ENCODE results near the gene WDR37.

Gene WDR37

GRCh38 chr10:1104971-1105370 lies 48.8 kb downstream of the WDR37 start:
- no peak overlapping the region for H3K9ac ChIP-seq (ENCODE audit: insufficient read length, low read depth)
- no peaks in the 10 kb centered on the region for H3K4me1 ChIP-seq (ENCODE audit: insufficient read depth, insufficient read length)
- TF ChIP-seq SUZ12 (IDR thresholded peaks at IDR 0.05; ENCODE audit: extremely low read depth, insufficient read depth, insufficient read length) (no peak), ZNF274 (IDR thresholded peaks at IDR 0.05; ENCODE audit: low read depth, low read length) (no peak), YY1 (IDR thresholded peaks at IDR 0.05; ENCODE audit: insufficient read depth, insufficient read length) (no peak)
- H3K36me3 ChIP-seq (ENCODE audit: insufficient read depth, insufficient read length, low read length): peaks cover 62% of the 10 kb centered on the region
- DNase-seq (ENCODE audit: low read depth, low spot score): no peak
- no peaks in the 10 kb centered on the region for H3K27me3 ChIP-seq (ENCODE audit: insufficient read depth, insufficient read length)
- no peaks in the 10 kb centered on the region for H3K9me3 ChIP-seq (ENCODE audit: insufficient read depth, low read length)
- no peak overlapping the region for H3K4me3 ChIP-seq (ENCODE audit: insufficient read length, low read depth)

GRCh38 chr10:1107004-1107403 lies 50.8 kb downstream of the WDR37 start:
- TF ChIP-seq ZNF274 (IDR thresholded peaks at IDR 0.05; ENCODE audit: low read depth, low read length) (no peak), SUZ12 (IDR thresholded peaks at IDR 0.05; ENCODE audit: extremely low read depth, insufficient read depth, insufficient read length) (no peak), YY1 (IDR thresholded peaks at IDR 0.05; ENCODE audit: insufficient read depth, insufficient read length) (no peak)
- Histone ChIP-seq H3K36me3 (ENCODE audit: insufficient read depth, insufficient read length, low read length) (peaks cover 55% of the 10 kb centered on the region), H3K27me3 (ENCODE audit: insufficient read depth, insufficient read length) (no peaks in the 10 kb centered on the region), H3K9me3 (ENCODE audit: insufficient read depth, low read length) (no peaks in the 10 kb centered on the region), H3K9ac (ENCODE audit: insufficient read length, low read depth) (no peak overlapping the region), H3K4me1 (ENCODE audit: insufficient read depth, insufficient read length) (no peaks in the 10 kb centered on the region), H3K4me3 (ENCODE audit: insufficient read length, low read depth) (no peak overlapping the region)
- DNase-seq (ENCODE audit: low read depth, low spot score): no peak

- Histone ChIP-seq H3K27me3 (ENCODE audit: insufficient read depth, insufficient read length) (no peaks in the 10 kb centered on the region), H3K4me1 (ENCODE audit: insufficient read depth, insufficient read length) (no peaks in the 10 kb centered on the region), H3K36me3 (ENCODE audit: insufficient read depth, insufficient read length, low read length) (peaks cover 49% of the 10 kb centered on the region)
Measured at GRCh38 chr10:1107679-1108078, 51.5 kb downstream of the WDR37 start.

GRCh38 chr10:1109795-1110673 lies 53.8 kb downstream of the WDR37 start:
- DNase-seq (ENCODE audit: low read depth, low spot score): peak; percentile 46
- peaks cover 49% of the 10 kb centered on the region for H3K36me3 ChIP-seq (ENCODE audit: insufficient read depth, insufficient read length, low read length)
- H3K4me3 ChIP-seq (ENCODE audit: insufficient read length, low read depth): no peak overlapping the region
- H3K4me1 ChIP-seq (ENCODE audit: insufficient read depth, insufficient read length): no peaks in the 10 kb centered on the region
- H3K9ac ChIP-seq (ENCODE audit: insufficient read length, low read depth): no peak overlapping the region
- TF ChIP-seq SUZ12 (IDR thresholded peaks at IDR 0.05; ENCODE audit: extremely low read depth, insufficient read depth, insufficient read length): no peak
- no peak for TF ChIP-seq YY1 (IDR thresholded peaks at IDR 0.05; ENCODE audit: insufficient read depth, insufficient read length)
- no peak for TF ChIP-seq ZNF274 (IDR thresholded peaks at IDR 0.05; ENCODE audit: low read depth, low read length)
- H3K9me3 ChIP-seq (ENCODE audit: insufficient read depth, low read length): no peaks in the 10 kb centered on the region
- no peaks in the 10 kb centered on the region for H3K27me3 ChIP-seq (ENCODE audit: insufficient read depth, insufficient read length)

More at GRCh38 chr10:1107679-1108078, 51.5 kb downstream of the WDR37 start:
- Histone ChIP-seq H3K9me3 (ENCODE audit: insufficient read depth, low read length) (no peaks in the 10 kb centered on the region), H3K4me3 (ENCODE audit: insufficient read length, low read depth) (no peak overlapping the region), H3K9ac (ENCODE audit: insufficient read length, low read depth) (no peak overlapping the region)
- no peak for DNase-seq (ENCODE audit: low read depth, low spot score)
- TF ChIP-seq SUZ12 (IDR thresholded peaks at IDR 0.05; ENCODE audit: extremely low read depth, insufficient read depth, insufficient read length) (no peak), ZNF274 (IDR thresholded peaks at IDR 0.05; ENCODE audit: low read depth, low read length) (no peak), YY1 (IDR thresholded peaks at IDR 0.05; ENCODE audit: insufficient read depth, insufficient read length) (no peak)

- Histone ChIP-seq H3K4me3 (ENCODE audit: insufficient read length, low read depth) (no peak overlapping the region), H3K9me3 (ENCODE audit: insufficient read depth, low read length) (no peaks in the 10 kb centered on the region), H3K36me3 (ENCODE audit: insufficient read depth, insufficient read length, low read length) (peaks cover 45% of the 10 kb centered on the region), H3K4me1 (ENCODE audit: insufficient read depth, insufficient read length) (no peaks in the 10 kb centered on the region), H3K27me3 (ENCODE audit: insufficient read depth, insufficient read length) (no peaks in the 10 kb centered on the region), H3K9ac (ENCODE audit: insufficient read length, low read depth) (no peak overlapping the region)
- TF ChIP-seq SUZ12 (IDR thresholded peaks at IDR 0.05; ENCODE audit: extremely low read depth, insufficient read depth, insufficient read length) (no peak), ZNF274 (IDR thresholded peaks at IDR 0.05; ENCODE audit: low read depth, low read length) (no peak), YY1 (IDR thresholded peaks at IDR 0.05; ENCODE audit: insufficient read depth, insufficient read length) (no peak)
- DNase-seq (ENCODE audit: low read depth, low spot score): no peak
Measured at GRCh38 chr10:1110674-1111119, 54.5 kb downstream of the WDR37 start.

- H3K4me3 ChIP-seq (ENCODE audit: insufficient read length, low read depth): no peak overlapping the region
- H3K36me3 ChIP-seq (ENCODE audit: insufficient read depth, insufficient read length, low read length): peaks cover 38% of the 10 kb centered on the region
- H3K27me3 ChIP-seq (ENCODE audit: insufficient read depth, insufficient read length): no peaks in the 10 kb centered on the region
- no peaks in the 10 kb centered on the region for H3K4me1 ChIP-seq (ENCODE audit: insufficient read depth, insufficient read length)
- TF ChIP-seq ZNF274 (IDR thresholded peaks at IDR 0.05; ENCODE audit: low read depth, low read length) (no peak), SUZ12 (IDR thresholded peaks at IDR 0.05; ENCODE audit: extremely low read depth, insufficient read depth, insufficient read length) (no peak), YY1 (IDR thresholded peaks at IDR 0.05; ENCODE audit: insufficient read depth, insufficient read length) (no peak)
- H3K9me3 ChIP-seq (ENCODE audit: insufficient read depth, low read length): no peaks in the 10 kb centered on the region
- DNase-seq (ENCODE audit: low read depth, low spot score): no peak
- no peak overlapping the region for H3K9ac ChIP-seq (ENCODE audit: insufficient read length, low read depth)
Measured at GRCh38 chr10:1114315-1114714, 58.1 kb downstream of the WDR37 start.

Data from NT2/D1 (cell line).